COR-L47 (cell line): Measurements from ENCODE around the gene ZNF692.
A peak's percentile ranks its signal among the peaks of the same experiment; 100 is the strongest.
"Not testable (repeated sequence)": the region's sequence is repeated elsewhere in the genome, so short reads cannot be mapped to it uniquely, and the experiment has no call there.

Experiments used
- DNase-seq: peaks from one replicate; lab custom pipeline; 2025; lab: John Stamatoyannopoulos, UW

Gene ZNF692

GRCh38 chr1:248858891-248859889, at the start of gene ZNF692:
ZNF692 (minus strand) TSS chr1:248859085; CDS start chr1:248858309, 776 bp downstream.
- DNase-seq: peak; percentile 97

- no peak for DNase-seq
Measured at GRCh38 chr1:248906753-248907661, 48.1 kb upstream of the ZNF692 start.

GRCh38 chr1:248906009-248906752, 47.3 kb upstream of the ZNF692 start, which contains the start of gene PGBD2:
PGBD2 (plus strand) TSS chr1:248906235; CDS start chr1:248913863, 7,628 bp downstream.
- DNase-seq: peak; percentile 82

- no peak for DNase-seq
Measured at GRCh38 chr1:248905662-248906008, 46.8 kb upstream of the ZNF692 start.

GRCh38 chr1:248904437-248905216, 45.7 kb upstream of the ZNF692 start:
- no peak for DNase-seq

- no peak for DNase-seq
Measured at GRCh38 chr1:248901578-248901977, 42.7 kb upstream of the ZNF692 start.

GRCh38 chr1:248900637-248901036, 41.8 kb upstream of the ZNF692 start:
- DNase-seq: no peak

GRCh38 chr1:248897412-248898337, 38.8 kb upstream of the ZNF692 start:
- DNase-seq: no peak

- DNase-seq: no peak
Measured at GRCh38 chr1:248894837-248895236, 36.0 kb upstream of the ZNF692 start.

GRCh38 chr1:248892590-248892989, 33.7 kb upstream of the ZNF692 start:
- no peak for DNase-seq

GRCh38 chr1:248891758-248892157, 32.9 kb upstream of the ZNF692 start:
- no peak for DNase-seq

- DNase-seq: no peak
Measured at GRCh38 chr1:248890549-248891498, 31.9 kb upstream of the ZNF692 start.

- not testable (repeated sequence) for DNase-seq
Measured at GRCh38 chr1:248889914-248890243, 31.0 kb upstream of the ZNF692 start.

GRCh38 chr1:248886237-248886895, 27.5 kb upstream of the ZNF692 start:
- peak; percentile 21 for DNase-seq

- DNase-seq: no peak
Measured at GRCh38 chr1:248885646-248886045, 26.8 kb upstream of the ZNF692 start.

- no peak for DNase-seq
Measured at GRCh38 chr1:248884632-248885295, 25.9 kb upstream of the ZNF692 start.

GRCh38 chr1:248882427-248882826, 23.5 kb upstream of the ZNF692 start:
- not testable (repeated sequence) for DNase-seq

- no peak for DNase-seq
Measured at GRCh38 chr1:248881261-248881660, 22.4 kb upstream of the ZNF692 start.
